ENCODE results near the gene EMILIN1.

DNA sequence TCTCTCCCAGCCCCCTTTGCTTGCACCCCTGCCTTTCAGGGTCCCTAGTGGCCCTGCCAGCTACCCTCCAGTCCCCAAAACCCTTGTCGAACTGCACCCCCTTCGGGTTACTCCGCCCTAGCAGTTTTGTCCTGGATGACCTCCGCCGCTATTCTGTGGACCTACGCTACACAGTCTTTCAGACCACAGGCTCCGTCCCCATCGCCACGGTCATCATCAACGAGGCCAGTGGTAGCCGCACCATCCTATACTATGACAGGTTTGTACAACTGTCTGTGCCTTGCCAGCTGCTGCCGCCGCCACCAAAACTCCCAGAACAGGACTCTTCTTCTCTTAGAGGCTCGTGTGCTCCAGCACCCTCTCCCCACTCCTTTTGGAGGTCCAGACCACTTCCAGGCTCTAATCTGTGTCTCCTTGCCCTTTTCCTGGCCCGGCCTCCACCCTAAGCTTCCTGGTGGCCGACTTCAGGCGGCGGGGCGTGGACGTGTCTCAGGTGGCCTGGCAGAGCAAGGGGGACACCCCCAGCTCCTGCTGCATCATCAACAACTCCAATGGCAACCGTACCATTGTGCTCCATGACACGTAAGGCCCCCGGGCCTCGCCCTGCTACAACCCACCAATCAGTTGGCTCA, 16.1 kb downstream of the EMILIN1 start:
- TF ChIP-seq, protein P1, sequence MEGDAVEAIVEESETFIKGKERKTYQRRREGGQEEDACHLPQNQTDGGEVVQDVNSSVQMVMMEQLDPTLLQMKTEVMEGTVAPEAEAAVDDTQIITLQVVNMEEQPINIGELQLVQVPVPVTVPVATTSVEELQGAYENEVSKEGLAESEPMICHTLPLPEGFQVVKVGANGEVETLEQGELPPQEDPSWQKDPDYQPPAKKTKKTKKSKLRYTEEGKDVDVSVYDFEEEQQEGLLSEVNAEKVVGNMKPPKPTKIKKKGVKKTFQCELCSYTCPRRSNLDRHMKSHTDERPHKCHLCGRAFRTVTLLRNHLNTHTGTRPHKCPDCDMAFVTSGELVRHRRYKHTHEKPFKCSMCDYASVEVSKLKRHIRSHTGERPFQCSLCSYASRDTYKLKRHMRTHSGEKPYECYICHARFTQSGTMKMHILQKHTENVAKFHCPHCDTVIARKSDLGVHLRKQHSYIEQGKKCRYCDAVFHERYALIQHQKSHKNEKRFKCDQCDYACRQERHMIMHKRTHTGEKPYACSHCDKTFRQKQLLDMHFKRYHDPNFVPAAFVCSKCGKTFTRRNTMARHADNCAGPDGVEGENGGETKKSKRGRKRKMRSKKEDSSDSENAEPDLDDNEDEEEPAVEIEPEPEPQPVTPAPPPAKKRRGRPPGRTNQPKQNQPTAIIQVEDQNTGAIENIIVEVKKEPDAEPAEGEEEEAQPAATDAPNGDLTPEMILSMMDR (IDR thresholded peaks at IDR 0.05) = no peak
- no peak for TF ChIP-seq POLR2A (IDR thresholded peaks at IDR 0.05)
